ENCODE data around the gene CTR9. TPM values are rescaled to one million over a fixed set of nuclear protein-coding genes. Genes with fewer than 3 reads are reported as not detected.

The CTR9 gene
- total and polyA plus RNA-seq, 5 experiments from 2014 or later: 53.2 to 66.8 (median 58.2) TPM

DNA sequence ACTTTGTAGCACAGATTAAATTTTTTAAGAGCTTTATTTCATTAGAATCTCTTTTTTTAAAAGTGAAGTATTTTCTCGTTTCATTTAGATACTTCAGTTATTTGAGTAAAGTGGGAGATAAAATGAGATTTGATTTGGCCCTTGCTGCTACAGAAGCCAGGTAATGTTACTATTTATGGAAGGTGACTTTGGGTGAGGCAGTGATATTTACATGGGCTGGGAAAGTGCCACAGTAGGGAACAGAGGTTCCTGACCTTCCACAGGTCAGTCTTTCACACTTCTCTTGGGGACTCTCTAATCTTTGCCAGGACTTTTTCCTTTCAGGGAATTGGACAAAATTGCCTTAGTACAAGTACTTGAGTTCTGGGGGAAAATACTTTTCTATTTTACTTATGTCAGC lies 20.4 kb downstream of the CTR9 start:
- POLR2A ChIA-PET: interaction anchor here (0.6 to 1.6 kb wide), 2 partner anchors 15 to 86 kb away, joined by 3 read pairs; no protein-coding TSS in a partner anchor

DNA sequence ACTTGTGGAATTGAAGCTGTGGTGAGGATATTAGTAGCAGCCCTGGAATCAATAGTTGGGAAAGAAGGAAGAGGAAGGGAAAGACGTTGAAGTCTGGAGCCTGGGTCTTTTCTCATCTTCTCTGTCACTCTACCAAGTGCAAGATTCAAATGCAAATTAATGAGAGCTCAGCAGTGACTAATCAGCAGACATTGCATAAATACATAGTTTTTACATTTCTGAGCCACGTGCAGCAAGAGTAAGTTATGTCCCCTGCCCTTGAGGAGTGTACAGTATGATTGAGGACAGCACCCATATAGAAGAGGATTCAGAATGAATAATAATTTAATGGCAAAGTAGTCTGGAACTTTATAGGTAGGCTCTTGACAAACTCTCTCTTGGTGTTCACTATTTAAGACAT lies 23.8 kb downstream of the CTR9 start:
- ATAC-seq (no peak), DNase-seq (no peak)
- peaks cover 13 to 42% (median 32%) of the 10 kb centered on the region in 3 donors for H3K36me3 Mint-ChIP-seq
- H3K27ac Mint-ChIP-seq: peak overlapping the region in 2 of 10 donors; percentile 3 to 7
- no peaks in the 10 kb centered on the region for H3K4me1 Mint-ChIP-seq
- no peaks in the 10 kb centered on the region for H3K9me3 Mint-ChIP-seq
- H3K4me3 Mint-ChIP-seq: no peak overlapping the region
- no peaks in the 10 kb centered on the region for H3K27me3 Mint-ChIP-seq
- POLR2A ChIA-PET: no interaction called here

More for the DNA sequence above, 20.4 kb downstream of the CTR9 start:
- H3K36me3 Mint-ChIP-seq: peaks cover 9 to 41% (median 13%) of the 10 kb centered on the region in 3 donors
- DNase-seq (no peak), ATAC-seq (no peak)
- H3K4me1 Mint-ChIP-seq: no peaks in the 10 kb centered on the region
- H3K27me3 Mint-ChIP-seq: no peaks in the 10 kb centered on the region
- no peaks in the 10 kb centered on the region for H3K9me3 Mint-ChIP-seq
- no peak overlapping the region for H3K4me3 Mint-ChIP-seq
- peak overlapping the region in 2 of 10 donors; percentile 2 to 46 for H3K27ac Mint-ChIP-seq

DNA sequence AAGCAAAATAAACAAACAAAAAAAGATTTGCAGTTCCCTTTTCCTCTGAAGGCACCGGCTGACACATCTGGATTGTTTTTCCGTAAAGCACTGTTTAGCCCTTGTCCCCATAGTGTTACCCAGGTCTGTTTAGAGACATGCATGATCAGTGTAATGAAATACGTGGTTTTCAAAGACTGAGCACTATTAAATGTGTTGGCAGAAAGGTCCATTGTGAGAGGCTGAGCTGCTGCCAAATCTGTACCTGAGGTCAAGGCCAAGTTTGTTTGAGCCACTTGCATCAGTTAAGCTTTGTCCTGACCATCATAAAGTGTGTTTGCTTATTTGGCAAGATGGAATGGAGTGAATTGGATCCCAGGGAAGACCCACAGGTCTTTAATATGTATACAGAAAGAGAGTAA lies 26.3 kb downstream of the CTR9 start:
- peak overlapping the region in 1 of 10 donors; percentile 6 for H3K27ac Mint-ChIP-seq
- H3K27me3 Mint-ChIP-seq: no peaks in the 10 kb centered on the region
- H3K4me3 Mint-ChIP-seq: no peak overlapping the region
- POLR2A ChIA-PET: interaction anchor here (0.6 kb wide), 1 partner anchor 1930 kb away, joined by 4 read pairs; no protein-coding TSS in a partner anchor
- no peak for ATAC-seq
- H3K4me1 Mint-ChIP-seq: no peaks in the 10 kb centered on the region
- no peak for DNase-seq
- H3K9me3 Mint-ChIP-seq: no peaks in the 10 kb centered on the region
- peaks cover 7 to 49% (median 19%) of the 10 kb centered on the region in 3 donors for H3K36me3 Mint-ChIP-seq

DNA sequence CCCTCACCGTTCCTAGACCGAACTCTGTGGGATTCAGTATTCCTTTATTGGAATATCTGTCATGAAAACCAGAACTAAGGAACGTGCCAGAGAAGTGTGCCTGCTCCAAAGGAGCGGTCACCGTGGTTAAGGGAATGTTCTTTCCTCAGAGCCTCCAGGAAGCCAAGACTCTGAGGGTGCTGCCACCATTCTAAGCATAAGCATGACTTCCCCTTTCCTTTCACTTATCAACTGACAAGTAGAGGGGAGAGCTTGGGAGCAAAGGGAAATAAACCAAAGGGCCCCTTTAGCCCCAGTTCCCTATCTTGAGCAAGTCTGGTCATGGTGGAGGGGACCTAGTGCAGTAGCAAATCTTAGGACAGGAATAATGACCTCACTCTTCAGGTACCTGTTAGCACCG lies 26.8 kb downstream of the CTR9 start:
- ATAC-seq (no peak), DNase-seq (no peak)
- Mint-ChIP-seq H3K27ac (peak overlapping the region in 1 of 10 donors; percentile 6), H3K9me3 (no peaks in the 10 kb centered on the region), H3K36me3 (peaks cover 7 to 49% (median 17%) of the 10 kb centered on the region in 3 donors), H3K4me3 (no peak overlapping the region), H3K27me3 (no peaks in the 10 kb centered on the region), H3K4me1 (no peaks in the 10 kb centered on the region)
- POLR2A ChIA-PET: no interaction called here

DNA sequence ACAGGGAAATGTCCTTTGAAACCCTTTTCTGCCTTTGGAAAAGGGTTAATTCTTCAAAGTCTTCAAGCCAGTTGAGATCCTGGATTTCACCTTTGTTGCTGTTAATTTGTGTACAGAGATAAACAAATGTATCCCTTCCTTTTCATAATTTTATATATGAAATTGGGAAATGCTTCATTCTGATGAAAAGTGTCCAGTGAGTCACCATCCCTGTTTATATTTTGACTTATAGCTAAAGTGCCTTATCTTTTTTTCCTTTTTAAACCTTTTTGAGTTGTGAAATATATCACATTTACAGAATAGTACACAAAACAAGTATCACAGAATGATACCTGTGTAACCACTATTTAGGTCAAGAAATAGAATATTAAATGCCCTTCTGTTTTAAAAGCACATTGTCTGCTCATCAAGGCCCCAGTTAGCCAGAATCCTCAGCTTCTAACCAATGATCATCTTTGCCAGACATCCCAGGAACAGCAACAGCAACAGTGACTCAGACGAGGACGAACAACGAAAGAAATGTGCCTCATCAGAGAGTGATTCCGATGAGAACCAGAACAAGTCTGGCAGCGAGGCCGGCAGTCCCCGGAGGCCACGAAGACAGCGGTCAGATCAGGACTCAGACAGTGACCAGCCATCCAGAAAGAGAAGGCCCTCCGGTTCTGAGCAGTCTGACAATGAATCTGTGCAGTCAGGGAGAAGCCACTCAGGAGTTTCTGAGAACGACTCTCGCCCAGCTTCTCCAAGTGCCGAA lies 27.3 kb downstream of the CTR9 start:
- ATAC-seq: no peak
- H3K4me3 Mint-ChIP-seq: peak overlapping the region in 1 of 10 donors; percentile 24
- H3K4me1 Mint-ChIP-seq: no peaks in the 10 kb centered on the region
- H3K27ac Mint-ChIP-seq: peak overlapping the region in 3 of 10 donors; percentile 14 to 71 (median 25)
- DNase-seq: no peak
- H3K9me3 Mint-ChIP-seq: no peaks in the 10 kb centered on the region
- H3K36me3 Mint-ChIP-seq: peaks cover 7 to 49% (median 14%) of the 10 kb centered on the region in 3 donors
- POLR2A ChIA-PET: no interaction called here
- no peaks in the 10 kb centered on the region for H3K27me3 Mint-ChIP-seq

DNA sequence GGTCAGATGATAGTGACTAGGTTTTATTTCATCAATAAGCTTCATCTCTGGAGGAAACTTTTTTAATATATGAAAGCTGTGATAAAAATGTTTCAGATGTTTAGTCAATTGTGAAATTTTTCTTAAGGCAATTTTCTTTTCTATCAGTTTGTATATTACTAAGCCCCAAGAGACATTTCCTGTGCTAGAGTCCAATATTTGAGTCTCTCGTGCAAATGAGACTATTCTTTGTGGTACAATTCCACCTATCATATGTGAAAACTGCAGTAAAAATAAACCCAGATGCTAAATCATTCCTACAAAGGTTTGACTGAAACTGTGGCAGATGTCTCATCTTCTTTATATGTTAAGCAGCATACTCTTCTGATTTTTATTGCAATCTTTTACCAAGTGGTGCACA lies 28.0 kb downstream of the CTR9 start:
- H3K9me3 Mint-ChIP-seq: no peaks in the 10 kb centered on the region
- H3K27me3 Mint-ChIP-seq: no peaks in the 10 kb centered on the region
- H3K36me3 Mint-ChIP-seq: peaks cover 3 to 49% (median 14%) of the 10 kb centered on the region in 3 donors
- H3K4me3 Mint-ChIP-seq: no peak overlapping the region
- ATAC-seq: no peak
- no peaks in the 10 kb centered on the region for H3K4me1 Mint-ChIP-seq
- POLR2A ChIA-PET: no interaction called here
- peak overlapping the region in 3 of 10 donors; percentile 2 to 14 (median 3) for H3K27ac Mint-ChIP-seq
- no peak for DNase-seq

DNA sequence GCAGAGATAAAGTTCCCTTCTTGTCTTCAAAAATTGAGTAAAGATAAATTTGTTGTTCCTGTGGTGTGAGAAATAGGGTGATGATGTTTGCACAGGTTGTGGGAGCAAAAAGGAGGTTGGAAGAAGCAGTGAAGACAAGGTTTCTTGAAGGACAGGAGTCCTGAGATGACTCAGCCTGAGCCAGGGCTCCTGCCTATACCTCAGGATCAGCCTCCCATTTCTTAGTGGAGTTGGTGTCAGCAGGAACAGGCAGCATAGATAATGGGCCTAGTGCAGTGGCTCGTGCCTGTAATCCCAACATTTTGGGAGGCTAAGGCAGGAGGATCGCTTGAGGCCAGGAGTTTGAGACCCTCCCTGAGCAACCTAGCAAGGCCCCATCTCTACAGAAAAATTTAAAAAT lies 29.0 kb downstream of the CTR9 start:
- no peak for ATAC-seq
- peak overlapping the region in 7 of 10 donors; percentile 28 to 81 (median 45) for H3K27ac Mint-ChIP-seq
- POLR2A ChIA-PET: no interaction called here

DNA sequence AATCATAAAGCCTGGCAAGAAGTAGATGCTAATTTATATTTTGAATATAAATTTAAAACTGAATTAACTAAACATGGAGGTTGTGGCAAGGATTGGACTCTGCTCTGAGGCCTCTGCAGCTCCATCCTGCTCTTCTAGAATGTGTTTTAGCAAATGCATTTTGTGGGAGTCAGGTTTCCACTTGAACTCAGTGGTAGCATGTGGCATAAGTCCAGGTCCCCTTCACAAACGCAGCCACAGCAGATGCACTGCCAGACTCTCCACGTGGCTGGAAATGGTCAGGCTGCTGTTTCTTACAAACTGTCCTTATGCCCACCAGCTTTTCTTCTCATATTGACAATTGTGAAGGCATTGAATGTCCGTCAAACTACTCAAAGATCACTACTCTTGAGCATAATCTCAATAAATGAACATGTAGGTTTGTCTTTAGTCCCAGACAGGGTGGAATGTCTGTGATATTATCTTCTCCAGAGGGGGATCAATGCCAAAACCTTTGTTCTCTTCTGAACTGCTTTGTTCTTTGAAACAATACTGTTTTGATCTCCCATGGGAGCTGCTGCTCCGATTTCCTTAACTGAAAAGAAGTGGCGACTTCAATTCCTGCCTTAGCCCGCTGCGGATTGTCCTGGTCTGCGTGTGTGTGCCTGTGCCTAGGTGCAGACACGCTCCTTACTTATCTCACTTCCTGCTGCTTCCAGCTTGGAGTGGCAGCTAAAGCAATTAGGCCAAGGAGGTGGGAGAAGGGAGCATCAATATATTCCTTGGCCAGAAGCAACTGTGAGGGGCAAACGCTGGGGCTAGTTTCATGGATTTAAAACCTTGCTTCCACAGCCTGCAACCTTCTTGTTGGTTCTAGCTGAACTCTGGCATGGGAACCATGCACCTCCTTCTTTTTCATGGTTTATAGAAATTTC lies 33.4 kb downstream of the CTR9 start:
- H3K9me3 Mint-ChIP-seq: no peaks in the 10 kb centered on the region
- no peak overlapping the region for H3K4me3 Mint-ChIP-seq
- DNase-seq (no peak), ATAC-seq (no peak)
- H3K4me1 Mint-ChIP-seq: no peaks in the 10 kb centered on the region
- no peaks in the 10 kb centered on the region for H3K27me3 Mint-ChIP-seq
- POLR2A ChIA-PET: interaction anchor here (0.7 kb wide), 1 partner anchor 23 kb away, joined by 6 read pairs; no protein-coding TSS in a partner anchor
- peaks cover 0 to 10% (median 3%) of the 10 kb centered on the region in 3 donors for H3K36me3 Mint-ChIP-seq
- peak overlapping the region in 1 of 10 donors; percentile 41 for H3K27ac Mint-ChIP-seq

More for the DNA sequence above, 29.0 kb downstream of the CTR9 start:
- peaks cover 3 to 49% (median 10%) of the 10 kb centered on the region in 3 donors for H3K36me3 Mint-ChIP-seq
- no peak for DNase-seq
- H3K9me3 Mint-ChIP-seq: no peaks in the 10 kb centered on the region
- no peaks in the 10 kb centered on the region for H3K4me1 Mint-ChIP-seq
- no peaks in the 10 kb centered on the region for H3K27me3 Mint-ChIP-seq
- no peak overlapping the region for H3K4me3 Mint-ChIP-seq

DNA sequence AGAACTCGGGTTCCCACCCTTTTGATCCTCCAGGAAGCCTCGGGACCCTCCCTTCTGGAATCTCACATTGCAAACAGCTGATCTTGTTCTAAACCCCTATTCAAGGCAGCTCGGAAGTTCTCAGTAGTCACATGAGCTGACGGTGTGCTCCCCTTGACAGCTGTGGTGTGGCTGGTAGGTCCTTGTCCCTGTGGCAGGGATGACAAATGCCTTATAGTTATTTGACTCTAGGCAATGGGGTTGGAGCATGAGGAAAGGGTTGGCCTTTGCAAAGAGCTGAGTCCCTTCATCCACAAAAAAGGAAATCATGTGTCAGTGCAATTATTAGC lies 34.1 kb downstream of the CTR9 start:
- Mint-ChIP-seq H3K4me3 (no peak overlapping the region), H3K9me3 (no peaks in the 10 kb centered on the region), H3K4me1 (no peaks in the 10 kb centered on the region), H3K27ac (peak overlapping the region in 1 of 10 donors; percentile 38), H3K36me3 (peaks cover 0 to 4% (median 0%) of the 10 kb centered on the region in 3 donors), H3K27me3 (peaks cover 0 to under 1% (median 0%) of the 10 kb centered on the region in 5 donors)
- no peak for ATAC-seq
- POLR2A ChIA-PET: no interaction called here
- DNase-seq: no peak

DNA sequence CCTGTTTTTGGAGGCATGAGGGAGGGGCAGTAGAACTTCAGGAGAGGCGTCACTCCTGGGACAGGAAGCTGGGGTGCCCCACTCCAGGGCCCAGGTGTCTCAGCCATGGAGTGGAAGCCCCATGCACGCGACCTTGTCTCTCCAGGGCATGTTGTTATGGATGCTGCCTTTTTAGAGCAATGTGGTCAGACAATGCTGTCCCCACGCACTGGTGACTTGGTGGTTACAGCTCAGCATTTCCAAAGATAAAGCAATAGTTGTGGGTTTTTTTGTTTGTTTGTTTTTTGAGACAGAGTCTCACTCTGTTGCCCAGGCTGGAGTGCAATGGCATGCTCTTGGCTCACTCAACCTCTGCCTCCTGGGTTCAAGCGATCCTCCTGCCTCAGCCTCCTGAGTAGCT lies 35.4 kb downstream of the CTR9 start:
- H3K36me3 Mint-ChIP-seq: no peaks in the 10 kb centered on the region
- no peak overlapping the region for H3K4me3 Mint-ChIP-seq
- H3K9me3 Mint-ChIP-seq: no peaks in the 10 kb centered on the region
- H3K27ac Mint-ChIP-seq: no peak overlapping the region
- POLR2A ChIA-PET: no interaction called here
- DNase-seq (no peak), ATAC-seq (no peak)
- no peaks in the 10 kb centered on the region for H3K4me1 Mint-ChIP-seq
- peaks cover 0 to 4% (median 0%) of the 10 kb centered on the region in 5 donors for H3K27me3 Mint-ChIP-seq

DNA sequence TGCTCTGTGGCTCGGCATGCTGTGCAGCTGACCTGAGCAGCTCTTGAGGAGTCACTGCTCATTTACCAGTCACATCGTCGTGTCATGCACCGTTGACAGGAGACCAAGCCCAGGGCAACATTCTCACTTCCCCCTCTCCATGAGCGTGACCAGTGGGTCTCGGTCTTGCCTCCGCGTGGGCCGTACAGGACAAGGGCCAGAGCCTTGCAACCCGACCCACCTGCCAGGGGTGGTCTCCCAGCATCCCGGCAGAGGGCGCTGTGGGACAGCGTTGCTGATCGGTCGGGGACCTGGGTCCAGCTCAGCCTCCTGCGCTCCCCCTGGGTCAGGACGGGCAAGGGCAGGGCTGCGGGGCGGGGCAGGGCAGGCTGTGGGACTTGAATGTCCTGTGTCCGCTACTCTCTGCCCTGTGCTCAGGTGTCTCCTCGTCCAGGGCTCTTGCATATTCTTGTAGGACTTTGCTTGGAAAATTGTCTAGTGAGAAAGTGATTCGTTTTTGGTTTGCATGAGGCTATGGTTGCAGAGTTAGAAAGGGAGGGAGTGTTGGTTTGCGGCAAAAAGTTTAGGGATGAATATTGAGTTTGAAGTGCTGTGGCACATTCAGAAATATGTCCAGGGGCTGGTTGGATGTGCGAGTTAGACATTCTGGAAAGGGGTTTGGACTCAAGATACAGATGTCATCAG lies 41.5 kb downstream of the CTR9 start:
- peaks cover 0 to 22% (median 6%) of the 10 kb centered on the region in 5 donors for H3K27me3 Mint-ChIP-seq
- POLR2A ChIA-PET: interaction anchor here (0.6 to 3.1 kb wide), 12 partner anchors 10 to 425 kb away, joined by 3 to 22 read pairs (median 3); partner anchors contain the start of gene EIF4G2
- H3K9me3 Mint-ChIP-seq: no peaks in the 10 kb centered on the region
- peak overlapping the region in 5 of 10 donors; percentile 1 to 57 (median 8) for H3K4me3 Mint-ChIP-seq
- peak overlapping the region in 4 of 10 donors; percentile 2 to 22 (median 7) for H3K27ac Mint-ChIP-seq
- ATAC-seq (peak; percentile 82 to 88), DNase-seq (peak; percentile 66 to 91 (median 80))
- H3K36me3 Mint-ChIP-seq: peaks cover 0 to 28% (median 11%) of the 10 kb centered on the region in 3 donors
- peaks cover 14 to 30% (median 26%) of the 10 kb centered on the region in 4 donors for H3K4me1 Mint-ChIP-seq
